Measurements from ENCODE around the gene KCNQ2. TPM values are rescaled to one million over a fixed set of nuclear protein-coding genes. Genes with fewer than 3 reads are reported as not detected.

Gene KCNQ2
- total RNA-seq, 2 donors from 2014 or later: not detected

DNA sequence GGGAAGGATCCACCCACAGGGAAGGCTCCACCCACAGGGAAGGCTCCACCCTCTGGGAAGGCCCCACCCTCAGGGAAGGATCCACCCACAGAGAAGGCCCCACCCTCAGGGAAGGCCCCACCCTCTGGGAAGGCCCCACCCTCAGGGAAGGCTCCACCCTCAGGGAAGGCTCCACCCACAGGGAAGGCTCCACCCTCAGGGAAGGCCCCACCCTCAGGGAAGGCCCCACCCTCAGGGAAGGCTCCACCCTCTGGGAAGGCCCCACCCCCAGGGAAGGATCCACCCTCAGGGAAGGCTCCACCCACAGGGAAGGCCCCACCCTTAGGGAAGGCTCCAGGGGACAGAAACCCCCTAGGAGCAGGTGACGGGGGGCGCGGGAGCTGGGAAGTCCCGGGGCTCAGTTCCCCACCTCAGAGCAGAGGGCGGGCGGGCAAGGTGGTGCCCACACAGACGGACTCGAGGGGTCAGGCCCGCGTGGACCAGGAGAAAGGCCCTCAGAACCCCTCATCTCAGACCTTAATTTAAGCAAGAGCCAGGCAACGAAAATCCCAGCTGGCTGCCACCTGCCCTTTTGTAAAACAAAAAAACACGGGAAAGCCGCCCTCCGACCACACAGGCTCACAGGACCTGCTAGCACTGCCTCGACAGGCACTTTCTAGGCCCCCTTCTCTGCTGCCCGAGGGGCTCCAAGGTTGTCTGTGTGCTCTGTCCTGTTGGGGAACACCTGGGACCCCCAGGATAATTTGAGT, 39.7 kb downstream of the KCNQ2 start:
- H3K27me3 ChIP-seq: no peaks in the 10 kb centered on the region
- no peaks in the 10 kb centered on the region for H3K9me3 ChIP-seq
- H3K4me1 ChIP-seq: no peaks in the 10 kb centered on the region
- no peak overlapping the region for H3K27ac ChIP-seq
- H3K36me3 ChIP-seq: no peaks in the 10 kb centered on the region
- no peak for DNase-seq (ENCODE audit: low spot score)
- no peak overlapping the region for H3K4me3 ChIP-seq
- no peak for TF ChIP-seq CTCF (IDR thresholded peaks at IDR 0.05)

DNA sequence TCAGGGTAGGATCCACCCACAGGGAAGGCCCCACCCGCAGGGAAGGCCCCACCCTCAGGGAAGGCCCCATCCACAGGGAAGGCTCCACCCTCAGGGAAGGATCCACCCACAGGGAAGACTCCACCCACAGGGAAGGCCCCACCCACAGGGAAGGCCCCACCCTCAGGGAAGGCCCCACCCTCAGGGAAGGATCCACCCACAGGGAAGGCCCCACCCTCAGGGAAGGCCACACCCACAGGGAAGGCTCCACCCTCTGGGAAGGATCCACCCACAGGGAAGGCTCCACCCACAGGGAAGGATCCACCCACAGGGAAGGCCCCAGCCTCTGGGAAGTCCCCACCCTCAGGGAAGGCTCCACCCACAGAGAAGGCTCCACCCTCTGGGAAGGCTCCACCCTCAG, 40.5 kb downstream of the KCNQ2 start:
- no peak overlapping the region for H3K27ac ChIP-seq
- DNase-seq (ENCODE audit: low spot score): no peak
- no peaks in the 10 kb centered on the region for H3K4me1 ChIP-seq
- no peaks in the 10 kb centered on the region for H3K9me3 ChIP-seq
- TF ChIP-seq CTCF (IDR thresholded peaks at IDR 0.05): no peak
- no peaks in the 10 kb centered on the region for H3K27me3 ChIP-seq
- no peak overlapping the region for H3K4me3 ChIP-seq
- H3K36me3 ChIP-seq: no peaks in the 10 kb centered on the region

GRCh38 chr20:63430891-63431290, 41.6 kb downstream of the KCNQ2 start:
- DNase-seq (ENCODE audit: low spot score): no peak
- H3K4me3 ChIP-seq: no peak overlapping the region
- no peak for TF ChIP-seq CTCF (IDR thresholded peaks at IDR 0.05)
- no peaks in the 10 kb centered on the region for H3K27me3 ChIP-seq
- no peaks in the 10 kb centered on the region for H3K4me1 ChIP-seq
- H3K36me3 ChIP-seq: no peaks in the 10 kb centered on the region
- no peak overlapping the region for H3K27ac ChIP-seq
- H3K9me3 ChIP-seq: no peaks in the 10 kb centered on the region

GRCh38 chr20:63429992-63430391, 42.5 kb downstream of the KCNQ2 start:
- no peak for TF ChIP-seq CTCF (IDR thresholded peaks at IDR 0.05)
- Histone ChIP-seq H3K4me1 (no peaks in the 10 kb centered on the region), H3K4me3 (no peak overlapping the region), H3K27me3 (no peaks in the 10 kb centered on the region), H3K9me3 (no peaks in the 10 kb centered on the region), H3K36me3 (no peaks in the 10 kb centered on the region), H3K27ac (no peak overlapping the region)
- no peak for DNase-seq (ENCODE audit: low spot score)

DNA sequence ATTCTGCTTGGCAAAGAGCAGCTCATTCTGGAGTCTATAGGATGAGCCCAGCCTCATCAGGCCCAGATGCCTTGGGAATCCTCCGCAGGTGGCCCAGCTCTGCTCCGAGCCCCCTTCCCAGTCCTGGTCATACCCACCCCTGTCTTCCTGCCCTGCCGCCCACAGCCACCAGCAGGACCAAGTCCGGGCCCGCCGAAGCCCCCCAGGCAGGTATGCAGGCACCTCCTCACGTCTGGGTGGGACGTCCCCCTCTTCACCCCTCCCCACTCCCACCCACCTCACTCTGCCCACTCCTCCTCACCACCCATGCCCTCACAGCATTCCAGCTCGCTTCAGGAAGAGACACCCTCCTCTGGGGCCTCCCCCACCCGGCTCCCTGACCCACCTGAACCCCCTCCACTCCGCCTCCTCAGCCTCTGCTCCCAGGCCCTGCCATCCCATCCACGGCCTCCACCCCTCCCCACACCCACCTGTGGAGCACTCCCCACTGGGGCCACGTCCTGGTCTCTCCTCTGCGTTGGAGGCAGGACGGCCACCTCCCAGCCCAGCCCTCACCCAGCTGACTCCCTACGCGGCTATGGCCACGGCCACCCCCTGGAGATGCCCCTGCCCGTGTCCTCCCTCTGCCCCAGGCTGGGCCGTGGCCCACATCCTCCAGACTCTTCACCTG, 43.4 kb downstream of the KCNQ2 start:
- no peak for TF ChIP-seq CTCF (IDR thresholded peaks at IDR 0.05)
- Histone ChIP-seq H3K9me3 (no peaks in the 10 kb centered on the region), H3K4me1 (no peaks in the 10 kb centered on the region), H3K27ac (no peak overlapping the region), H3K27me3 (no peaks in the 10 kb centered on the region), H3K4me3 (no peak overlapping the region), H3K36me3 (no peaks in the 10 kb centered on the region)
- DNase-seq (ENCODE audit: low spot score): no peak

Measured in right atrium auricular region (tissue), 2 donors.